Omental fat pad (tissue), 4 donors: ENCODE measurements around the gene ART3. TPM values are rescaled to one million over a fixed set of nuclear protein-coding genes. Genes with fewer than 3 reads are reported as not detected.
"Not testable (repeated sequence)": the region's sequence is repeated elsewhere in the genome, so short reads cannot be mapped to it uniquely, and the experiment has no call there.

Source experiments
- ATAC-seq: fragments of 150-250 bp; one replicate; pipeline ENCODE4 v1.9.1; 2016; ENCODE audit warnings: mild to moderate bottlenecking, moderate library complexity; ENCODE audit not compliant: low FRiP score
- DNase-seq: peaks from one replicate; pipeline ENCODE4 v3.0.0-alpha.2; 2019; ENCODE audit warnings: low spot score
- CTCF ChIP-seq, 3 donors: fragments of 450-650 bp; IDR thresholded peaks; one replicate each; pipeline ENCODE4 v1.5.1; 2016 to 2017; ENCODE audit warnings: antibody characterized with exemption in 3 of 3, mild to moderate bottlenecking in 3 of 3, moderate library complexity in 2 of 3
- total RNA-seq, 4 donors: library from RNA; depleted of rRNA; stranded (reverse); fragments of >200 nt; gene quantifications; one replicate each; pipeline ENCODE4 v1.1.0, GENCODE V29; 2016

ART3 gene, protein sequence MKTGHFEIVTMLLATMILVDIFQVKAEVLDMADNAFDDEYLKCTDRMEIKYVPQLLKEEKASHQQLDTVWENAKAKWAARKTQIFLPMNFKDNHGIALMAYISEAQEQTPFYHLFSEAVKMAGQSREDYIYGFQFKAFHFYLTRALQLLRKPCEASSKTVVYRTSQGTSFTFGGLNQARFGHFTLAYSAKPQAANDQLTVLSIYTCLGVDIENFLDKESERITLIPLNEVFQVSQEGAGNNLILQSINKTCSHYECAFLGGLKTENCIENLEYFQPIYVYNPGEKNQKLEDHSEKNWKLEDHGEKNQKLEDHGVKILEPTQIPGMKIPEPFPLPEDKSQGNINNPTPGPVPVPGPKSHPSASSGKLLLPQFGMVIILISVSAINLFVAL
- total RNA-seq: 1 to 10 TPM in 1 of 4 donors, not detected in 3; 1.7 TPM

DNA sequence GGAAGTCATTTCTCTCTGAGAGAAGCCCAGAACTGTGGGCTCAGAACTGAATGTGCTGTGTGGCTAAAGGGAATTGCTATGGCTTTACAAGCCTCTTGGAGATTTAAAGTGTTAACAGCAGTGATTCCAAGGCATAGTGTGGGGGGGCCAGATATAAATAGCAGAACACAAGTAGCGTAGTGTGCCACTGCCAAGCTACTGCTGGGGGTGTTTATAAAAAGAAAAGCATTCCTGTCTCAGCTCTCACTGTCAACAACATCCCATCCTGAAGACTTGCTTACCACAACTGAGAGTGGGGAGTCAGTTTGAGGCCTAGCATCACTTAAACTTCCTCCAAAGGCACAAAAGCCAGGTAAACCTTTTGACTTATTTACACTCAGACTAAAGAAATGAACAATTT, at the start of gene ART3:
TSS of gene ART3 (plus strand) at position 242 of the 400 bp plus-strand sequence. CDS start 1,181 bp downstream, outside the sequence.
- no peak for ATAC-seq
- TF ChIP-seq CTCF (IDR thresholded peaks at IDR 0.05): no peak

DNA sequence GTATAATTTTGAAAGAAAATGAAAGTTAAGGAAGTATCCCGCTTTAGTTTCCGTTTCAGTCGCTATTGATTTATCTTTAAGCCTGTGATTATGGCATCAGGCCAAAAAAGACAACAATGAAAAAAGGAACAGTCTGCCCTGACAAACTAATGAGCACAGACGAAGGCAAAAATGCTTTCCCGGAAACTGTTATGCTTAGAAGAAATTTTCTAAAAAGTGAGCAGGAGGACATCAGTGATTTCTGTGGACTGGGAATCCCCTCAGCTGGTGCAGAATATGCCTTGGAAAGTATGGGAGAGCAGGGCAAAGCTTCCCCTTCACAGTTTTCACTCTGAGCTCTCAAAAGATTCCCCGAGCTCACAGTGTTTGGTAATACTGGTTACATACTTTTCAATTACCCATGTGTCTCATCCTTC, 46.2 kb upstream of the ART3 start:
- no peak for TF ChIP-seq CTCF (IDR thresholded peaks at IDR 0.05)
- ATAC-seq (no peak), DNase-seq (no peak)

More for the DNA sequence above, at the start of gene ART3:
- DNase-seq: no peak

DNA sequence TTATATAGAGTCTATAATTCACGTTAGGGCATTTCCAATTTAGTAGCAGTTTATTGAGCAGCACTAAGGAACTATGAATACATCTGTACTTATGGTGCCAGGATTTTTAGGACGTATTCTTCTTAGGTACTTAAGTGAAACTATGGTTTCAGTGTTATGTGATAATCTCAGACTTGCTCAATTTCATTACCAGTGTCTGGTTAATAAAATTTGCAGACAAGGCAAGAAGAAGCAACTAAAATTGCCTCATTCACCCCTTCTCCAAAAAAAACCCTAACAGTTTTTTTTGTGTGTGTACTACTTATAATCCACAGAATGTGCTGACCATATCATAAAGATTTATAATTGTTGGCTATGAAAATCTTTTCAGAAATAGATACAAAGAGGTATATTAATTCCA, 45.2 kb upstream of the ART3 start:
- no peak for TF ChIP-seq CTCF (IDR thresholded peaks at IDR 0.05)
- no peak for DNase-seq
- ATAC-seq: no peak

- no peak for TF ChIP-seq CTCF (IDR thresholded peaks at IDR 0.05)
- DNase-seq: no peak
- no peak for ATAC-seq
Observed at GRCh38 chr4:76035141-76035540, 39.4 kb upstream of the ART3 start.

DNA sequence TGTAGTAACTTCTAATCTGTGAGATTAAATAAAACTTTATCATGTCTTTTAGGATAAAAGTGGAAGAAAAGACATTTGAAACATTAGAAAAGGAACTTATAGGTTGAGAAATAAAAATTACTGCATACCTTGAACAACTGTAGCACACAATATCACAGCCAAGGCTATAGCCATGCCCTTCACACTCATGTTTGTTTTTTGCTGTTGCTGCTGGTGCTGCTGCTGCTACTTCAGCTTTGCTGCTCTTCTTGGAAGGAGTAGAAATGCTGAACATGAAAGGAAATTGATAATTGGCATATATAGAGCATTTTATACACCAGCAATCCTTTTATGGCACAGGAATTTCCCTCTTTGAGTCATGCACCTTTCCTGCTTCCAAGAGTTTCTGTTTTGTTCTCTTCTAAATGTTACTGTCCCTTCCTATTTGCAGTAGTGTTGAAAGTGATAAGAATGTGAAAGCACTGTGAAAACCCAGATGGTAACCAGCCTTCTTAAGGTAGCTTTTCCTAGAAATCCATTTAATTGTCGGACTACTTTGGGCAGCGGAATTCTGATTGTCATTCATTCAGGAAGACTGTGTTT, 38.6 kb upstream of the ART3 start, which contains the start of gene CXCL11:
TSS of gene CXCL11 (minus strand) at position 272 of the 582 bp plus-strand sequence. CDS start at position 189, 83 bp downstream.
- DNase-seq: no peak
- TF ChIP-seq CTCF (IDR thresholded peaks at IDR 0.05): no peak
- ATAC-seq: no peak

DNA sequence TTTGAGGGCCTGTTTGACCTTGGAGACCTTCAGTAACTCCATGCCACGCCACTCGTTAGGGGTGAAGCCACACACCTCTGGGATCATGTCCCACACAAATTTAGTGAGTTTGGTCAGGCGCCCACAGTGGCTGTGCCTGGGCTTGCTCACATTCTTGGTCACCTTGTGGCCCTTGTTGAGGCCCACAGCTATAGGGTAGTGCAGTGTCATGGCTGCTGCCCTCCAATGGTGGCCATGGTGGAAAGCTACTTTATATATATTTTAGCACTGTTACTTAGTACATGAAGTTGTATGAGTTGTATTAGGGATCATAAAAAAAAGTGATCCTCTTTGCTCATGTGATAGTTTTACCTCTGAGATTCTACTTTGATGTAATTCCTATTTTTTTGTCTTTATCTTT, 37.7 kb upstream of the ART3 start:
- TF ChIP-seq CTCF (IDR thresholded peaks at IDR 0.05): no peak
- DNase-seq (no peak), ATAC-seq (no peak)

DNA sequence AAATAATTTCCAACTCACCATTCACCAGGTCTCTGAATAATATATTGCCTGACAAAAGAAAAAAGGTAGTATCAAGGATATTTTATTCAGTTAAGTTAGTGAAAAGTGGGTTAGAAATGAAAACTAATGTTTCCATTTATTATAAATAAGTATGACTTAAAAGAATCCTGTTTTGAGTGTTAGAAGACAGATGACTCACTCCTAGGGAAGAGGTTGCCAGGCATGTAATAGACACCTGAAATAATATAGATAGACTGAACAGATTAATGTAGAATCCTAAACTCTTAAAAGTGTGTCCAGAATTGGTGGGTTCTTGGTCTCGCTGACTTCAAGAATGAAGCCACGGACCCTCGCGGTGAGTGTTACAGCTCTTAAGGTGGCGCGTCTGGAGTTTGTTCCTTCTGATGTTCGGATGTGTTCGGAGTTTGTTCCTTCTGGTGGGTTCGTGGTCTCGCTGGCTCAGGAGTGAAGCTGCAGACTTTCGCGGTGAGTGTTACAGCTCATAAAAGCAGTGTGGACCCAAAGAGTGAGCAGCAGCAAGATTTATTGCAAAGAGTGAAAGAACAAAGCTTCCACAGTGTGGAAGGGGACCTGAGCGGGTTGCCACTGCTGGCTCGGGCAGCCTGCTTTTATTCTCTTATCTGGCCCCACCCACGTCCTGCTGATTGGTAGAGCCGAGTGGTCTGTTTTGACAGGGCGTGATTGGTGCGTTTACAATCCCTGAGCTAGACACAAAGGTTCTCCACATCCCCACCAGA, 32.1 kb upstream of the ART3 start:
- not testable (repeated sequence) for DNase-seq, ATAC-seq

- DNase-seq, ATAC-seq: not testable (repeated sequence)
Observed at GRCh38 chr4:76043306-76043705, 31.2 kb upstream of the ART3 start.

DNA sequence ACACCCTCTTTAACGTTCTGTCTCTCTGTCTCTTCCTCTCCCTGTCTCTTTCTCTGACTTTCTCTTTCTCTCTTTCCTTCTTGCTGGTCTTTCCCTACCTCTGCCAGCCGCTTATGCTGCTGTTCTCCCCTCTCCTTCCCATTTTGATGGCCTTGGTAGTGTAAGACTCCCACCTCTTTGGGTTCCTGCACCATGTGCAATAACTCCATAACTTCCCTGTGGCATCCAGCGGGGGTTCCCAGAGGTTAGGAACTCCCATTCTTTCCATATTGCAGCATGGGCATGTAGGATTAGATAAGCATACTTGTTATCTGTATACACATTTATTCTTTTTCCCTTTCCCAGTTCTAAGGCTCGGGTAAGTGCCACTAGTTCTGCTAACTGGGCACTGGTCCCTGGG, 29.8 kb upstream of the ART3 start:
- not testable (repeated sequence) for DNase-seq, ATAC-seq

GRCh38 chr4:76049860-76050416, 24.6 kb upstream of the ART3 start:
- ATAC-seq, DNase-seq: not testable (repeated sequence)
